ENCODE data around the gene DLG2.

GRCh38 chr11:83480811-83481210, 2146.3 kb downstream of the DLG2 start:
- TF ChIP-seq MXI1 (IDR thresholded peaks at IDR 0.05; ENCODE audit: borderline replicate concordance, low read depth, low read length) (no peak), RAD21 (IDR thresholded peaks at IDR 0.05; ENCODE audit: low read length) (no peak), CTCF (conservative IDR thresholded peaks at IDR 0.05; ENCODE audit: low read depth, low read length) (no peak), POLR2A (IDR thresholded peaks at IDR 0.05; ENCODE audit: low read depth, low read length) (no peak), MAZ (IDR thresholded peaks at IDR 0.05; ENCODE audit: borderline replicate concordance, low read depth, low read length) (no peak), USF2 (IDR thresholded peaks at IDR 0.05; ENCODE audit: low read depth, low read length) (no peak), SMC3 (IDR thresholded peaks at IDR 0.05; ENCODE audit: low read depth, low read length) (no peak), RCOR1 (IDR thresholded peaks at IDR 0.05; ENCODE audit: insufficient replicate concordance, low read length) (no peak), FOS (IDR thresholded peaks at IDR 0.05; ENCODE audit: low read depth, low read length) (no peak), CEBPB (IDR thresholded peaks at IDR 0.05; ENCODE audit: low read depth, low read length) (no peak), RFX5 (IDR thresholded peaks at IDR 0.05; ENCODE audit: low read depth, low read length) (no peak), ELK1 (IDR thresholded peaks at IDR 0.05; ENCODE audit: borderline replicate concordance, low read depth, low read length) (no peak), BHLHE40 (IDR thresholded peaks at IDR 0.05; ENCODE audit: low read depth, low read length) (no peak), MAFK (IDR thresholded peaks at IDR 0.05; ENCODE audit: low read depth, low read length) (no peak)

Measured in IMR-90 (cell line).